H1 (cell line): ENCODE data around the gene TINAG. TPM values are rescaled to one million over a fixed set of nuclear protein-coding genes. Genes with fewer than 3 reads are reported as not detected.

ENCODE experiments used
- PHF8 ChIP-seq: fragments of 200-600 bp; sonication (generic); conservative IDR thresholded peaks from 2 replicates; pipeline ENCODE4 v1.7.1; 2012; ENCODE audit warnings: low read depth, mild to moderate bottlenecking, inconsistent platforms, low read length, moderate library complexity
- RAD21 ChIP-seq, 2 experiments: IDR thresholded peaks in 1 of 2; conservative IDR thresholded peaks in 1 of 2; 2 replicates each; pipeline ENCODE4 v1.6.1; 2011; ENCODE audit warnings: low read depth in 2 of 2, low read length in 2 of 2, improper control_type of control experiment in 1 of 2, inconsistent platforms in 1 of 2, mild to moderate bottlenecking in 1 of 2, moderate library complexity in 1 of 2
- SAP30 ChIP-seq: fragments of 300-600 bp; sonication (generic); IDR thresholded peaks from 2 replicates; pipeline ENCODE4 v1.7.1; 2012; ENCODE audit warnings: low read length, moderate library complexity, mild to moderate bottlenecking, inconsistent platforms; ENCODE audit not compliant: insufficient read depth, insufficient replicate concordance
- TBP ChIP-seq: IDR thresholded peaks from 2 replicates; pipeline ENCODE4 v1.6.1; 2011; ENCODE audit warnings: low read depth, low read length, improper control_type of control experiment
- polyA plus RNA-seq, 7 experiments: library from polyadenylated mRNA; depleted of rRNA in 3 of 7; stranded (reverse) in 5 of 7; unstranded in 2 of 7; fragments of >200 nt in 5 of 7; fragments of 200-250 nt in 2 of 7; gene quantifications; 1 replicate in 5 of 7; 2 replicates in 1 of 7; 4 replicates in 1 of 7; pipeline versions ENCODE4 v1.2.1 to v1.2.3, GENCODE V29; 2011 to 2013; ENCODE audit warnings: missing spikeins in 2 of 7, mixed read lengths in 2 of 7
- total RNA-seq: library from RNA; stranded (reverse); fragmentation: NEBNext Ultra II Directional; extraction: Animal tissue kit (Norgen Biotek cat#: 25700); gene quantifications from 2 replicates; pipeline ENCODE4 v1.2.1, GENCODE V29; 2021

TINAG gene
- total and polyA plus RNA-seq, 2 of the 8 experiments (the other 6 are each of a cell fraction or from before 2014, with no cell fraction given), result not detected

GRCh38 chr6:54260025-54260424 lies 48.2 kb upstream of the TINAG start (continued):
- TF ChIP-seq TBP, result no peak
- TF ChIP-seq PHF8, result no peak
- TF ChIP-seq SAP30, result no peak
- no peak for TF ChIP-seq RAD21 (IDR thresholded peaks at IDR 0.05 in 1 of 2, conservative IDR thresholded peaks at IDR 0.05 in 1 of 2; ENCODE audit: low read depth in 2 of 2, low read length in 2 of 2)
